CD14-positive monocyte (primary cell): ENCODE data around the gene GOLGA3. TPM values are rescaled to one million over a fixed set of nuclear protein-coding genes. Genes with fewer than 3 reads are reported as not detected.

Source experiments
- DNase-seq, 3 donors: peaks; one replicate each; pipeline ENCODE4 v3.0.0-alpha.2; 2011 to 2022
- H2AFZ ChIP-seq: 2 replicates; pipeline ENCODE4 v1.6.0; 2012; ENCODE audit warnings: mild to moderate bottlenecking, low read depth, low read length, inconsistent platforms; ENCODE audit not compliant: insufficient read depth, poor library complexity, severe bottlenecking
- H3K27ac ChIP-seq, 2 donors: 1 replicate in 1 of 2; 2 replicates in 1 of 2; pipeline ENCODE4 v1.5.1; 2012 to 2013; ENCODE audit warnings: low read length in 2 of 2, control low read depth in 1 of 2, inconsistent platforms in 1 of 2, low read depth in 1 of 2, mild to moderate bottlenecking in 1 of 2
- H3K27me3 ChIP-seq, 2 donors: one replicate each; pipeline versions ENCODE4 v1.6.0 to v1.6.1; 2011 to 2013; ENCODE audit warnings: low read length in 2 of 2; ENCODE audit not compliant: control insufficient read depth in 2 of 2, insufficient read depth in 2 of 2
- H3K36me3 ChIP-seq, 2 donors: replicated peaks in 1 of 2; 1 replicate in 1 of 2; 2 replicates in 1 of 2; pipeline versions ENCODE4 v1.5.1 to v1.6.1; 2012 to 2013; ENCODE audit warnings: low read length in 2 of 2, control low read depth in 1 of 2, inconsistent platforms in 1 of 2, mild to moderate bottlenecking in 1 of 2; ENCODE audit not compliant: insufficient read depth in 2 of 2, control insufficient read depth in 1 of 2
- H3K4me1 ChIP-seq, 2 donors: 1 replicate in 1 of 2; 2 replicates in 1 of 2; pipeline versions ENCODE4 v1.5.1 to v1.6.1; 2012 to 2013; ENCODE audit warnings: low read length in 2 of 2, control low read depth in 1 of 2, inconsistent platforms in 1 of 2, mild to moderate bottlenecking in 1 of 2, moderate library complexity in 1 of 2; ENCODE audit not compliant: insufficient read depth in 2 of 2, control insufficient read depth in 1 of 2
- H3K4me2 ChIP-seq: replicated peaks from 2 replicates; pipeline ENCODE3; 2012; ENCODE audit warnings: low read length, moderate library complexity, mild to moderate bottlenecking; ENCODE audit not compliant: poor library complexity, severe bottlenecking; ENCODE audit errors: extremely low read depth
- H3K4me3 ChIP-seq, 3 experiments: fragments of 200-600 bp in 1 of 3; sonication (generic) in 1 of 3; replicated peaks in 1 of 3; 1 replicate in 2 of 3; 2 replicates in 1 of 3; pipeline ENCODE4 v1.5.1; 2011 to 2013; ENCODE audit warnings: low read length in 3 of 3, mild to moderate bottlenecking in 3 of 3, control low read depth in 2 of 3, low read depth in 2 of 3, inconsistent platforms in 1 of 3, moderate library complexity in 1 of 3
- H3K79me2 ChIP-seq: 2 replicates; pipeline ENCODE4 v1.6.0; 2012; ENCODE audit warnings: mild to moderate bottlenecking, control low read depth, inconsistent platforms, low read length, moderate library complexity; ENCODE audit not compliant: insufficient read depth
- H3K9ac ChIP-seq: 2 replicates; pipeline ENCODE4 v1.6.0; 2017; ENCODE audit warnings: low read length, mild to moderate bottlenecking; ENCODE audit not compliant: insufficient read depth, poor library complexity, severe bottlenecking
- H3K9me3 ChIP-seq, 2 donors: replicated peaks in 1 of 2; 1 replicate in 1 of 2; 2 replicates in 1 of 2; pipeline versions ENCODE4 v1.5.1 to v1.6.1; 2012 to 2013; ENCODE audit warnings: low read length in 2 of 2, control low read depth in 1 of 2; ENCODE audit not compliant: control insufficient read depth in 1 of 2, insufficient read depth in 1 of 2
- H4K20me1 ChIP-seq: 2 replicates; pipeline ENCODE4 v1.6.0; 2012; ENCODE audit warnings: mild to moderate bottlenecking, low read length, control low read depth, moderate library complexity; ENCODE audit not compliant: insufficient read depth
- H3K27ac Mint-ChIP-seq, 7 donors: one replicate each; pipeline ENCODE4 v1.8.0; 2020; ENCODE audit warnings: mild to moderate bottlenecking in 7 of 7, mixed read lengths in 7 of 7, moderate library complexity in 6 of 7, inconsistent platforms in 2 of 7
- H3K27me3 Mint-ChIP-seq, 3 donors: one replicate each; pipeline ENCODE4 v1.8.0; 2021 to 2022; ENCODE audit warnings: low read depth in 3 of 3, mild to moderate bottlenecking in 3 of 3, mixed read lengths in 3 of 3, moderate library complexity in 3 of 3, inconsistent platforms in 1 of 3
- H3K36me3 Mint-ChIP-seq, 2 donors: one replicate each; pipeline ENCODE4 v1.8.0; 2020; ENCODE audit warnings: mixed read lengths in 2 of 2, inconsistent platforms in 1 of 2, mild to moderate bottlenecking in 1 of 2
- H3K4me1 Mint-ChIP-seq: one replicate; pipeline ENCODE4 v1.8.0; 2020; ENCODE audit warnings: mild to moderate bottlenecking, mixed read lengths
- H3K4me3 Mint-ChIP-seq, 2 donors: one replicate each; pipeline ENCODE4 v1.8.0; 2020; ENCODE audit warnings: mild to moderate bottlenecking in 2 of 2, mixed read lengths in 2 of 2, moderate library complexity in 1 of 2
- H3K9me3 Mint-ChIP-seq, 7 donors: one replicate each; pipeline ENCODE4 v1.8.0; 2020 to 2022; ENCODE audit warnings: mixed read lengths in 7 of 7, mild to moderate bottlenecking in 6 of 7, moderate library complexity in 6 of 7, inconsistent platforms in 2 of 7
- CTCF ChIP-seq: fragments of 200-600 bp; IDR thresholded peaks from one replicate; pipeline ENCODE4 v1.8.0; 2022; ENCODE audit warnings: antibody characterized with exemption, mild to moderate bottlenecking
- WGBS: methylation state at CpG from one replicate; pipeline ENCODE4 v1.1.5; 2013; ENCODE audit warnings: missing lambda C conversion rate; ENCODE audit not compliant: insufficient coverage; 5-methylcytosine and 5-hydroxymethylcytosine counted together
- intact Hi-C, 2 donors: fragments of 100-400 bp; cut with micrococcal nuclease; formaldehyde crosslinking; loops; one replicate each; pipeline versions ENCODE4 v1.15.0 to v1.15.1; 2023
- polyA plus RNA-seq, 3 donors: library from polyadenylated mRNA; depleted of rRNA in 1 of 3; unstranded in 2 of 3; stranded (reverse) in 1 of 3; fragments of 300-500 nt in 2 of 3; fragments of >200 nt in 1 of 3; fragmentation: Illumina TruSeq in 2 of 3; gene quantifications; 1 replicate in 2 of 3; 2 replicates in 1 of 3; pipeline ENCODE4 v1.2.3, GENCODE V29; 2012 to 2021

The GOLGA3 gene
- polyA plus RNA-seq, 3 donors = 1.2 to 12.0 (median 2.4) TPM

- Mint-ChIP-seq H3K27me3 (peaks cover 0 to 3% (median 2%) of the 10 kb centered on the region in 3 donors), H3K4me3 (peak overlapping the region; percentile 72 to 90), H3K4me1 (peaks cover 67% of the 10 kb centered on the region), H3K36me3 (peaks cover 0 to 5% of the 10 kb centered on the region in 2 donors), H3K9me3 (peaks cover 0 to 2% (median 0%) of the 10 kb centered on the region in 7 donors), H3K27ac (peak overlapping the region; percentile 44 to 92 (median 85))
- intact Hi-C loops = loop anchor here in 1 of 2 donors (5.0 to 10.0 kb wide), 2 partner anchors 61 to 118 kb away; partner anchors contain the start of genes CHFR and GOLGA3
- Histone ChIP-seq H3K4me2 (peak overlapping the region; percentile 66), H3K27ac (peak overlapping the region; percentile 57 to 70), H3K4me1 (peaks cover 66 to 79% of the 10 kb centered on the region in 2 donors), H2AFZ (peak overlapping the region; percentile 86), H3K4me3 (peak overlapping the region; percentile 5 to 68 (median 28)), H3K9ac (peak overlapping the region; percentile 40), H3K9me3 (no peaks in the 10 kb centered on the region), H3K36me3 (no peaks in the 10 kb centered on the region), H3K27me3 (no peaks in the 10 kb centered on the region), H4K20me1 (no peaks in the 10 kb centered on the region), H3K79me2 (peaks cover 27% of the 10 kb centered on the region)
- TF ChIP-seq CTCF = no peak
- peak in 2 of 3 donors; percentile 44 to 54 for DNase-seq
- WGBS = 15% methylated on average over 15 of the region's 27 CpGs
Measured at GRCh38 chr12:132766380-132767085, 62.1 kb downstream of the GOLGA3 start.

- no peak overlapping the region for H3K27ac ChIP-seq
Measured at GRCh38 chr12:132765361-132765760, 63.3 kb downstream of the GOLGA3 start.

More at GRCh38 chr12:132765361-132765760, 63.3 kb downstream of the GOLGA3 start:
- Histone ChIP-seq H2AFZ (no peak overlapping the region), H3K4me3 (no peak overlapping the region), H3K27me3 (no peaks in the 10 kb centered on the region), H3K9me3 (no peaks in the 10 kb centered on the region), H3K4me1 (peaks cover 63 to 76% of the 10 kb centered on the region in 2 donors), H4K20me1 (peaks cover 4% of the 10 kb centered on the region), H3K9ac (no peak overlapping the region), H3K36me3 (no peaks in the 10 kb centered on the region), H3K4me2 (no peak overlapping the region), H3K79me2 (peaks cover 33% of the 10 kb centered on the region)
- no peaks in the 10 kb centered on the region for H3K36me3 Mint-ChIP-seq
- DNase-seq = no peak
- H3K27me3 Mint-ChIP-seq = peaks cover 0 to 2% (median 0%) of the 10 kb centered on the region in 3 donors
- 1% methylated on average over 7 of the region's 11 CpGs for WGBS
- intact Hi-C loops = loop anchor here in 1 of 2 donors (5.0 to 10.0 kb wide), 2 partner anchors 62 to 119 kb away; partner anchors contain the start of genes CHFR and GOLGA3
- peaks cover 0 to 2% (median 0%) of the 10 kb centered on the region in 7 donors for H3K9me3 Mint-ChIP-seq
- H3K4me3 Mint-ChIP-seq = no peak overlapping the region
- H3K4me1 Mint-ChIP-seq = peaks cover 64% of the 10 kb centered on the region
- H3K27ac Mint-ChIP-seq = peak overlapping the region in 2 of 7 donors; percentile 62 to 87
- no peak for TF ChIP-seq CTCF
